Activated B cell treated with CpG ODN at 0.5 μM for 24 hours (primary cell): ENCODE data around the gene LRWD1. TPM values are rescaled to one million over a fixed set of nuclear protein-coding genes. Genes with fewer than 3 reads are reported as not detected.

ENCODE experiments used
- ATAC-seq: fragments of 200-7000 bp; cut with Tn5 transposase; one replicate; pipeline ENCODE4 v1.10.0; 2021; ENCODE audit warnings: low read depth, mild to moderate bottlenecking, moderate library complexity
- CTCF ChIA-PET: fragments of 350-600 bp; sonication (Branson Sonifier 250); formaldehyde crosslinking; loops from one replicate; lab custom pipeline; 2021; ENCODE audit warnings: antibody characterized with exemption; lab: Charles Lee
- POLR2A ChIA-PET: fragments of 350-600 bp; sonication (Branson Sonifier 250); formaldehyde crosslinking; loops from one replicate; lab custom pipeline; 2021; ENCODE audit warnings: antibody characterized with exemption; lab: Charles Lee
- DNase-seq: peaks from one replicate; pipeline ENCODE4 v3.0.0; 2022
- H3K27ac Mint-ChIP-seq: one replicate; pipeline ENCODE4 v1.8.0; 2020; ENCODE audit warnings: mixed read lengths
- H3K27me3 Mint-ChIP-seq: one replicate; pipeline ENCODE4 v1.8.0; 2021; ENCODE audit warnings: mixed read lengths
- H3K36me3 Mint-ChIP-seq: one replicate; pipeline ENCODE4 v1.8.0; 2021; ENCODE audit warnings: low read depth, mixed read lengths
- H3K4me1 Mint-ChIP-seq: one replicate; pipeline ENCODE4 v1.8.0; 2021; ENCODE audit warnings: mixed read lengths
- H3K4me3 Mint-ChIP-seq: one replicate; pipeline ENCODE4 v1.8.0; 2020; ENCODE audit warnings: mild to moderate bottlenecking, mixed read lengths
- H3K9me3 Mint-ChIP-seq: one replicate; pipeline ENCODE4 v1.8.0; 2020; ENCODE audit warnings: mixed read lengths
- CTCF ChIP-seq: fragments of 200-600 bp; IDR thresholded peaks from one replicate; pipeline ENCODE4 v1.8.0; 2022; ENCODE audit warnings: antibody characterized with exemption, mild to moderate bottlenecking
- intact Hi-C: fragments of 100-400 bp; cut with micrococcal nuclease; formaldehyde crosslinking; loops from one replicate; pipeline ENCODE4 v1.15.1; 2024
- total RNA-seq: library from RNA; stranded (reverse); gene quantifications from 2 replicates; pipeline ENCODE4 v1.2.3, GENCODE V29; 2022

The LRWD1 gene
- total RNA-seq: 20.6 and 28.8 TPM in 2 replicates

DNA sequence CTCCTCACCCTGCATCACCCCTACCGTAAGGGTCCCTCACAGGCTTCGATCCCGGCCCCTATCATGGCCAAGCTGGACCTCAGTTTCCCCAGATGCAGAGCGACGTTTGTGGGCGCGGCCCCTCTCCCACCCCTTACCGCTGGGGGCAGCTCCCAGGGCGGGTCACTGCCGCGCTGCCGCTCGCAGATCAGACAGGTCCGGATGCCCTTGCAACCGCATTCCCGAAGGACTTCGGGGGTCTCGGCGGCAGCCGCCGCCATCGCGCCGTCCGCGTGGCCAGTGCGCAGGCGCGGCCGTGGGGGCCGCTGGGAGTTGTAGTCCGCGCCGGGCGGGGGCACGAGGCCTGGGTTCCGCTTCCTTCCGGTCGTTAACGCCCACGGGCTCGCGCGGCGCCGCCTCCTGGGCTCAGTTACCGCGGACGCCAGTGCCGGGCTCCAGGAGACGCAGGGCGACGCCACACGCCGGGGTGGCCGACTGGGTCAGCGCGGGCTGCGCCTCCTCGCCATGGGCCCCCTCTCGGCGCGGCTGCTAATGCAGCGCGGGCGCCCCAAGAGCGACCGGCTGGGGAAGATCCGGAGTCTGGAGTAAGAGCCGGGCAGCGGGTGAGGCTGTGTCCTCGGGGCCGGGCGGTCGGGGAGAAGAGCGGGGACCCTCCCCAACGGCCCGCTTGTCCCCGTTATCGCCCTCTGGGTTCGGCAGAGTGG is at the start of gene LRWD1, which contains the start of gene ALKBH4:
TSS of gene LRWD1 (plus strand) at position 408 of the 704 bp plus-strand sequence. CDS start at position 505, 97 bp downstream.
TSS of gene ALKBH4 (minus strand) at position 287 of the 704 bp plus-strand sequence. CDS start at position 260, 27 bp downstream.
- Mint-ChIP-seq H3K27ac (peak within 1 kb of the TSS; percentile 72), H3K27me3 (no peaks in the 10 kb centered on the region), H3K9me3 (no peaks in the 10 kb centered on the region), H3K4me1 (peaks cover 33% of the 10 kb centered on the region), H3K4me3 (peak within 1 kb of the TSS; percentile 90), H3K36me3 (peaks cover 11% of the 10 kb centered on the region)
- intact Hi-C loops: loop anchor here (1.0 to 5.0 kb wide), 6 partner anchors 19 to 177 kb away; partner anchors contain the start of genes ORAI2, PRKRIP1 and SH2B2
- ChIA-PET CTCF (interaction anchor here (2.1 to 4.9 kb wide), 2 partner anchors 52 to 59 kb away, joined by 12 to 19 read pairs; no protein-coding TSS in a partner anchor), POLR2A (interaction anchor here (0.6 to 3.1 kb wide), 15 partner anchors 11 to 69 kb away, joined by 3 to 13 read pairs (median 4); partner anchors contain the start of genes ORAI2 and PRKRIP1)
- DNase-seq (peak; percentile 96), ATAC-seq (peak; percentile 96)
- no peak for TF ChIP-seq CTCF

GRCh38 chr7:102415685-102416225 is 49.0 kb upstream of the LRWD1 start:
- peak overlapping the region; percentile 95 for H3K27ac Mint-ChIP-seq
- CTCF ChIA-PET: interaction anchor here (0.8 to 4.7 kb wide), 10 partner anchors 10 to 42 kb away, joined by 3 to 29 read pairs (median 6); no protein-coding TSS in a partner anchor
- POLR2A ChIA-PET: interaction anchor here (0.9 to 32.9 kb wide), 11 partner anchors 9 to 1987 kb away, joined by 3 to 886 read pairs (median 6); partner anchors contain the start of genes ORAI2, PRKRIP1, SH2B2 and ZCWPW1
- ATAC-seq (peak; percentile 81), DNase-seq (peak; percentile 48)
- TF ChIP-seq CTCF: no peak
- no peaks in the 10 kb centered on the region for H3K27me3 Mint-ChIP-seq
- H3K36me3 Mint-ChIP-seq: peaks cover 54% of the 10 kb centered on the region
- no peaks in the 10 kb centered on the region for H3K9me3 Mint-ChIP-seq
- peak overlapping the region; percentile 85 for H3K4me3 Mint-ChIP-seq
- intact Hi-C loops: loop anchor here (1.0 kb wide), 3 partner anchors 7 to 30 kb away; no protein-coding TSS in a partner anchor
- H3K4me1 Mint-ChIP-seq: peaks cover 78% of the 10 kb centered on the region

DNA sequence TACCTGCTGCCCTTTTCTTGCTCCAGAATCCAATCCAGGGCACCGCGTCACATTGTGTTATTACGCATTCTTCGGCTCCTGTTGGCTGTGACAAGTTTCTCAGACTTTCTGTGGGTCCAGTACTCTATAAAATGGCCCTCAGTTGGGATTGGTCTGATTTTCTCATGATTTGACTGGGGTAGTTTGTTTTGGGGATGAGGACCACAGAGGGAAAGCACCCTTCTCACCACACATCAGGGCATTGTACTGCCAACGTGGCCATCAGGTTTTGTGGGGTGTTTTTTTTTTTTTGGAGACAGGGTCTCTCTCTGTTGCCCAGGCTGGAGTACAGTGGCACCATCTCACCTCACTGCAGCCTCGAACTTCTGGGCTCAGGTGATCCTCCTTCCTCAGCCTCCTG is 48.4 kb upstream of the LRWD1 start:
- no peaks in the 10 kb centered on the region for H3K9me3 Mint-ChIP-seq
- DNase-seq (no peak), ATAC-seq (no peak)
- no peak for TF ChIP-seq CTCF
- H3K4me3 Mint-ChIP-seq: peak overlapping the region; percentile 85
- POLR2A ChIA-PET: interaction anchor here (0.7 to 32.9 kb wide), 12 partner anchors 8 to 1987 kb away, joined by 3 to 886 read pairs (median 5); partner anchors contain the start of genes ORAI2, PRKRIP1, SH2B2 and ZCWPW1
- CTCF ChIA-PET: interaction anchor here (0.8 to 4.7 kb wide), 8 partner anchors 10 to 41 kb away, joined by 3 to 29 read pairs (median 6); no protein-coding TSS in a partner anchor
- intact Hi-C loops: loop anchor here (1.0 kb wide), 2 partner anchors 8 kb away; no protein-coding TSS in a partner anchor
- peak overlapping the region; percentile 95 for H3K27ac Mint-ChIP-seq
- H3K36me3 Mint-ChIP-seq: peaks cover 53% of the 10 kb centered on the region
- peaks cover 83% of the 10 kb centered on the region for H3K4me1 Mint-ChIP-seq
- no peaks in the 10 kb centered on the region for H3K27me3 Mint-ChIP-seq

DNA sequence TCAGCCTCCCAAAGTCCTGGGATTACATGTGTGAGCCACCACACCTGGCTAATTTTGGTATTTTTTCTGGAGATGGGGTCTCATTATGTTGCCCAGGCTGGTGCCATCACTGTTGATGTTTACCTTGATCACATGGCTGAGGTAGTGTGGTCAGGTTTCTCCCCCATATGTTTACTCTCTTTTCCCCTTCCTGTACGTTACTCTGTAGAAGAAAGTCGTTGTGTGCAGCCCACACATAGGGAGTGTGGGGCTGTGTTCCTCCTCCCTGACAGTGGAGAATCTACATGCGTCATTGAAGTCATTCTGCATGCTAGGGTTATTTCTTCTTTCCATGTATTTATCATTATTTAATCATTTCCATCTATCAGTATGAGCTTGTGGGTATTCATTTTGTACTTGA is 47.7 kb upstream of the LRWD1 start:
- Mint-ChIP-seq H3K27ac (peak overlapping the region; percentile 95), H3K27me3 (no peaks in the 10 kb centered on the region), H3K4me3 (peak overlapping the region; percentile 85), H3K4me1 (peaks cover 89% of the 10 kb centered on the region), H3K36me3 (peaks cover 48% of the 10 kb centered on the region), H3K9me3 (no peaks in the 10 kb centered on the region)
- ChIA-PET CTCF (interaction anchor here (0.9 to 4.7 kb wide), 3 partner anchors 8 to 33 kb away, joined by 3 to 29 read pairs (median 5); no protein-coding TSS in a partner anchor), POLR2A (interaction anchor here (0.6 to 32.9 kb wide), 7 partner anchors 9 to 1987 kb away, joined by 3 to 886 read pairs (median 18); partner anchors contain the start of gene ORAI2)
- no peak for DNase-seq
- intact Hi-C loops: no loop called here
- TF ChIP-seq CTCF: no peak
- no peak for ATAC-seq
